Activated effector memory CD4-positive, alpha-beta T cell treated with anti-CD3 and anti-CD28 coated beads, Interleukin-2, amount 50 U/mL, for 16 hours (primary cell): ENCODE measurements around the gene ALG12.

Experiments used
- DNase-seq: peaks from one replicate; pipeline ENCODE4 v3.0.0-alpha.2; 2020

The ALG12 gene

DNA sequence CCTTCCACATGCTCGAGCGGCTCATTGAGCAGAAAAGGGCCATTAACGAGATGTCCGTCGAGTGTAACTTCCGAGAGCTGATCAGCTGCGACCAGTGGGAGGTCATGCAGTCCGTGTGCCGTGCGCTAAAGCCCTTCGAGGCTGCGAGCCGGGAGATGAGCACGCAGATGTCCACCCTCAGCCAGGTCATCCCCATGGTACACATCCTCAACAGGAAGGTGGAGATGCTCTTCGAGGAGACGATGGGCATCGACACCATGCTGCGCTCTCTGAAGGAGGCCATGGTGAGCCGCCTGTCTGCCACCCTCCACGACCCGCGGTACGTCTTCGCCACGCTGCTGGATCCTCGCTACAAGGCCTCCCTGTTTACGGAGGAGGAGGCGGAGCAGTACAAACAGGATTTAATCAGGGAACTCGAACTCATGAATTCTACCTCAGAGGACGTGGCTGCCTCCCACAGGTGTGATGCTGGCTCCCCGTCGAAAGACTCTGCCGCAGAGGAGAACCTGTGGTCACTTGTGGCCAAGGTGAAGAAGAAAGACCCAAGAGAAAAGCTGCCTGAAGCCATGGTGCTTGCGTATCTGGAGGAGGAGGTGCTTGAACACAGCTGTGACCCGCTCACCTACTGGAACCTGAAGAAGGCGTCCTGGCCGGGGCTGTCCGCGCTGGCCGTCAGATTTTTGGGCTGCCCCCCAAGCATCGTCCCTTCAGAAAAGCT lies 31.7 kb downstream of the ALG12 start:
- peak; percentile 36 for DNase-seq

DNA sequence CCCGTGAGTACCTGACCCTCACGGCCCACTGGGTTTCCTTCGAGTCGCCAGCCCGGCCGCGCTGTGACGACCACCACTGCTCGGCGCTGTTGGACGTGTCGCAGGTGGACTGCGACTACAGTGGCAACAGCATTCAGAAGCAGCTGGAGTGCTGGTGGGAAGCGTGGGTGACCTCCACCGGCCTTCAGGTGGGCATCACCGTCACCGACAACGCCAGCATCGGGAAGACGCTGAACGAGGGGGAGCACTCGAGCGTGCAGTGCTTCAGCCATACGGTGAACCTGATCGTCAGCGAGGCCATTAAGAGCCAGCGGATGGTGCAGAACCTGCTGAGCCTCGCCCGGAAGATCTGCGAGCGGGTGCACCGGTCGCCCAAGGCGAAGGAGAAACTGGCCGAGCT lies 32.4 kb downstream of the ALG12 start:
- DNase-seq, result peak; percentile 46

DNA sequence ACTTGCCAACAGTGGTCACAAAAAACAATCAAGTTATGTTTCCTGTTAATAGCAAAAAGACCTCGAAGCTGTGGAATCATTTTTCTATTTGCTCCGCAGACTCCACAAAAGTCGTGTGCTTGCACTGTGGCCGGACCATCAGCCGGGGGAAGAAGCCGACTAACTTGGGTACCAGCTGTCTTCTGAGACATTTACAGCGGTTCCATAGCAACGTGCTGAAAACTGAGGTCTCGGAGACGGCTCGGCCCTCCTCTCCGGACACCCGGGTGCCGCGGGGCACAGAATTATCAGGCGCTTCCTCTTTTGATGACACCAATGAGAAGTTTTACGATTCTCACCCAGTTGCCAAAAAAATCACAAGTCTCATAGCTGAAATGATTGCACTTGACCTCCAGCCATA lies 33.0 kb downstream of the ALG12 start:
- no peak for DNase-seq

DNA sequence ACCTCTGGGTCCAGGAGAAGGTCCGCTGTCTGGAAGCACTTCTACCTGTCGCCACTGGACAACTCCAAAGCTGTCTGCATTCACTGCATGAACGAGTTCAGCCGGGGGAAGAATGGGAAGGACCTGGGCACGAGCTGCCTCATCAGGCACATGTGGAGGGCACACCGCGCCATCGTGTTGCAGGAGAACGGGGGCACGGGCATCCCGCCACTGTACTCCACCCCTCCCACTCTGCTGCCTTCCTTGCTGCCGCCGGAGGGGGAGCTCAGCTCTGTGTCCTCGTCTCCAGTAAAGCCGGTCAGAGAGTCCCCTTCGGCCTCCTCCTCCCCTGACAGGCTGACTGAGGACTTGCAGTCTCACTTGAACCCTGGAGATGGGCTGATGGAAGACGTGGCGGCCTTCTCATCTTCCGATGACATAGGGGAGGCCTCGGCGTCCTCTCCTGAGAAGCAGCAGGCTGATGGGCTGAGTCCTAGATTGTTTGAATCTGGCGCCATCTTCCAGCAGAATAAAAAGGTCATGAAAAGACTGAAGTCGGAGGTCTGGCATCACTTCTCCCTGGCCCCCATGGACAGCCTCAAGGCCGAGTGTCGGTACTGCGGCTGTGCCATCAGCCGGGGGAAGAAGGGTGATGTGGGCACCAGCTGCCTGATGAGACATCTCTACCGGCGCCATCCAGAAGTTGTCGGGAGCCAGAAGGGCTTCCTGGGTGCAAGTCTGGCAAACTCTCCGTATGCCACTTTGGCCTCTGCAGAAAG lies 33.6 kb downstream of the ALG12 start:
- DNase-seq, result peak; percentile 24

DNA sequence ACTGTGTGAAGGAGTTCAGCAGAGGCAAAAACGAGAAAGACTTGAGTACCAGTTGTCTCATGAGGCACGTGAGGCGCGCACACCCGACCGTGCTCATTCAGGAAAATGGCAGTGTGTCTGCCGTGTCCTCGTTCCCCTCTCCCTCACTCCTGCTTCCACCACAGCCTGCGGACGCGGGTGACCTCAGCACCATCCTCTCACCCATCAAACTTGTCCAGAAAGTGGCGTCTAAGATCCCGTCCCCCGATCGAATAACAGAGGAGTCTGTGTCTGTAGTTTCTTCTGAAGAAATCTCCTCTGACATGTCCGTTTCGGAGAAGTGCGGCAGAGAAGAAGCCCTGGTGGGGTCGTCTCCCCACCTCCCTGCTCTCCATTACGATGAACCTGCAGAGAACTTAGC lies 34.2 kb downstream of the ALG12 start:
- peak; percentile 31 for DNase-seq

DNA sequence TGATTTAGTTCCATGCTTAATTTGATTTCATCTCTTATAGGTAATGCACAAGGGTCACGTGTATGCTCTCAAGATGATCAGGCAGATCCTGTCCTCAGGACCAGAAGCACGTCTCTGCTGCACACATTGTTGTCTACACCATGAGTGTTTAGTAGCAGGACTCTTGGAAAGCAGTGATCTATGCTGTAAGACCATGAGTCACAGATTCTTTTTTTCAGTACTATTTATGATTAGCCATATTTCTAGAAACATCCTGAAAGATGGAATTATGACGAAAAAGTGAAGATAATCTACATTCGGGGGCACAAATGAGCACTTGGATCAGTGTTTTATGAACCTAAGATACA lies 35.0 kb downstream of the ALG12 start:
- no peak for DNase-seq

DNA sequence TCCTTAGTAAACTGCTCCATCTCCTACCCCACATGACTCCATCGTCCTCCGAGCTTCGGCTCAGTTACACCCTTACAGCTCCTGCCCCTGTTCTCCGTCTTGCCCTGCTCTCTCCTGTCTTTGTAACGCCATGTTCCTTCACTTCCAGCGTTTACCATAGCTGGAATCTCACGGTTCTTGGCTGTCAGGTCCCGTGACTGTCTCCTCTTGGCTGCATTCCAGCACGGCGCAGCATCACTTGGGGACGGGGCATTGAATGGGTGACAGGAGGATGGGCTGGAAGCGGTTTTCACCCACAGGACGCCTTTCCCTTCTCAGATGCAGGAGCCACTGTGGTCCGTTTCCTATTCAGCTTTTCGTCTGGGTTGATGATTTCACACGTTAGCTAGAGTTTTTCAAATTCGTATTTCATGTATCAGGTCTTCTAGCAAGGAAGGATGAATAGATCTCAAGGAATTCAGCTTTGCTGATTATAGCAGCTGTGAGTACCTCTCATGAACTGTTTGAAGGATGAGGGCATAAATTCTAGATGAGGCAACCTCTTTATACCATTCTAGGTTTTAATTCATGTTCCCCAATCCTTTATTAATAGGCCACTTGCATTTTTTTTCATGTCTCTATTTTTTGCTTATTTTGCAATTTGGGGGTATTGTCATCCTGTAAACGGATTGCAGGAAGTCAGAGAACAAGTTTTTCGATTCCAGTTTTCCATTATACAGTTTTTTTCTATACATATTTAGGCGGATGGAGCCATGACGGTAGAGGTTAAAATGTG lies 35.5 kb downstream of the ALG12 start:
- DNase-seq, result peak; percentile 45

DNA sequence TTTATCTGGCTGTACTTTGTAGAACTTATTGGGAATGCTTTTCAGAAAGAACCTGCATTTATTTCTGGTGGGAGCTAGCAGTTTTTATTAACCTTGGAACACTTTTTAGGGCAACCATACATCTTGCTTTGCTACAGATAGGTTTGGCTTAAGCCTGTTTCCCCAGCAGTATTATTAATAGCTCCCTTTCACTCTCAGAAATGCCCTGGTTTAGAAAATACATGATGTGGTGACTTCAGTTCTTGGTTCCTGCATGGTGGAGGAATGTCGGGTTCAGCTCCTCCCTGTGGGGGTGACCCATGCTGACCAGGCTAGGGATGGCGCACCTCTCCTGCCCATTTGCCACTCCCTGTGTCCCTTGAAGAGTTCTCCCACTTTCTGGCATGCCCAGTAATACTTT lies 36.4 kb downstream of the ALG12 start:
- DNase-seq, result peak; percentile 16

DNA sequence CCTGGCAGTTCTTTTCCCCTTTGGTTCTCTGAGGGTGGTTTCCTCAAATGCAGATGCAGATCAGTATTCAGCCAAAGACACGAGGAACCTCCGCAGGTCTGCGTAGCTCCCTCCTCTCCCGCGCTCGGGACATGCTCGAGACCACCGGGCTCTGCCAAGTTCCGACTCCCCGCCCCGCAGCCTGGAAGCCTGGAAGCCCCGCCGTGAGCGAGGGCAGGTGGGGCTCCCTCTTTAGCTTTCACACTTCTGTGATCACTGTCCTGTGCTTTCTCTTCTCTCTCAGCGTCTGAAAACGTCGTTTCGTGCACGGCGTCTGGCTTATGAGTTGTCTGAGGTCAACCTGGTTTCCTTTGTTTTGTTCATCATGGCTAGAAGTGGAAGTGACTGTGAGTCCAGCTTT lies 38.0 kb downstream of the ALG12 start:
- DNase-seq, result peak; percentile 59

DNA sequence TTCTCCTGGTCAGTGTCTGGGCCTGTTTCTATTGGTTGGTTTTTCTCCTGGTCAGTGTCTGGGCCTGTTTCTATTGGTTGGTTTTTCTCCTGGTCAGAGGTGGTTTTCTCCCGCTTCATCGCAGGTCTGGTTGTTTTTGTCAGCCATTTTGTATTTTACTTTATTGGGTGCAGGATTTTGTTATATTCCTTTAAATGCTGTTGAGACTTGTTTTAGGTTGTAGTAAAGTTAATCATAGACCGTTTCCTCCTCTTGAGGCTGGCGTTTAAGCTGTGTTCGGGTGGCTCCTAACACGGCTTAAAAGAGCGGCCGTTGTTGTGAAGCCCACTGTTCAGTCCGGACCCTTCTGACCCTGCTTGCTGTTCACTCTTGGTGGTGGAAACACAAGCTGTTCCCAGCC lies 38.4 kb downstream of the ALG12 start:
- peak; percentile 39 for DNase-seq

DNA sequence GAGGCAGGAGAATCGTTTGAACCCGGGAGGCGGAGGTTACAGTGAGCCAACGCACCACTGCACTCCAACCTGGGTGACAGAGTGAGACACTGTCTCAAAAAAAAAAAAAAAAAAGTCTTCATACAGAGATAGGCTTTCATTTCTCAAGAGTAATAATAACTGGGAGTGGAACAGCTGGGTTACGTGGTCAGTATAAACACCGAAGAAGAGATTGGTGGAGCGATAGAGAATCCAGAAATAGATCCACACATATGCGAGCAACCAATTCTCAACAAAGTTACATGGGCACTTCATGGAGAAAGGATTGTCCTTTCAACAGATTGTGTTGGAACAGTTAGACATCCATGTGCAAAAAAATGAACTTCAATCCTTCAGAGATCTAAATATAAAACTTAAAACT lies 40.0 kb downstream of the ALG12 start:
- peak; percentile 9 for DNase-seq

DNA sequence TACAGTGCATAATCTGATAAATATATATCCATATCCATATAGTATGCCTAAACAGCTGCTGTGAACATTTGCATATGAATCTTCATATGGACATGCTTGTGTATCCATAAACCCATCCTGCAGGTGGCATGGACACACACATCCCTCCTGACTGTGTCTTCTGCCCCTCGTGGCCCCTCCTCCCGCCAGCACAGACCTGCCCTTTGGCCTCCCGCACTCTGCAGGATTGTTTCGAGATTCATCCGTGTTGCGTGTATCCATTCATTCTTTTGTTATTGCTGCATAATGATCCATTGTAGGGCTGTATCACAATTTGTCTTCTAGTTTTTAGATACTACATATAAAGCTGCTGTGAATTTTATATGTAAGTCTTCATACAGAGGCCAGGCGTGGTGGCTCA lies 40.6 kb downstream of the ALG12 start:
- peak; percentile 10 for DNase-seq

DNA sequence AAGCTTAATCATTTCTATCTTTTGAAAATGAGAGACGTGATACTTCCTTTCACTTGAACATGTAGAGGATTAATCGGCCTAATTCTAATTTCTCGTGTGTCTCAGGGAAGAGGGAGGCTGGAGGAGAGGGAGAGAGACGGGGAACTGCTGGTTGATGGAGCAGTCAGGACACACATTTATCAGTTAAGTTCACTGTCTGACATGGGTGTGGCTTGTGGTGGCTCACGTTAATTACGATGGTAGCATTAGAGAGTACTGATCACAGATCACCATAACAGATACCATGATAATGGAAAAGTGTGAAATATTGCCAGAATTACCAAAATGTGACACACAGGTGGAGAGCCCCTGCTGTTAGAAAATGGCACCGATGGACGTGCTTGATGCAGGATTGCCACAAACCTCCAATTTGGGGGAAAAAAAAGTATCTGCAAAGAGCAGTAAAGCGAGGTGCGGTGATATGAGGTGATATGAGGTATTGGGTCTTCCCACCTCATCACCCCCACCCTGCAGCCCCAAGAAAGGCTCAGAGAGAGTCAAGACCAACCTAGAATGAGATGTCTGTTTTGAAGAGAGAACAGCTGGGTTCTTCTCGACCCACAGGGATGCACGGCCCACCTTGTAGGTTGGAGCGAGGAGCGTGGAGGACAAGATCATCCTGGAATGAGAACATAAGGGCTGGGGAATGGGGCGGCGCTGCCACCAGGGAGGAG lies 44.9 kb downstream of the ALG12 start:
- peak; percentile 43 for DNase-seq

DNA sequence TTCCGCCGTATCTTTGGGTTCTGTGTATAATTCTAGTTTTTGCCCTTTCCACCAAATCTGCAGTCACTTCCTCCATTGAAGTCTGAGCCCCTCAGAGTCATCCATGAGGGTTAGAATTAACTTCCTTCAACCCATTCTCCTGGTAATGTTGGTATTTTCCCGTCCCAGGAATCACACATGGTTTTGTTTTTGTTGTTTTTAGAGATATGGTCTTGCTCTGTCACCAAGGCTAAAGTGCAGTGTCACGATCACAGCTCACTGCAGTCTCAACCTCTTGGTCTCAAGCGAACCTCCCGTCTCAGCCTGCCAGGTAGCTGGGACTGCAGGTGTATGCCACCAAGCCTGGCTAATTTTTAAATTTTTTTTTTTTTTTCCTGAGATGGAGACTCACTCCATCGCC lies 45.9 kb downstream of the ALG12 start:
- peak; percentile 21 for DNase-seq

DNA sequence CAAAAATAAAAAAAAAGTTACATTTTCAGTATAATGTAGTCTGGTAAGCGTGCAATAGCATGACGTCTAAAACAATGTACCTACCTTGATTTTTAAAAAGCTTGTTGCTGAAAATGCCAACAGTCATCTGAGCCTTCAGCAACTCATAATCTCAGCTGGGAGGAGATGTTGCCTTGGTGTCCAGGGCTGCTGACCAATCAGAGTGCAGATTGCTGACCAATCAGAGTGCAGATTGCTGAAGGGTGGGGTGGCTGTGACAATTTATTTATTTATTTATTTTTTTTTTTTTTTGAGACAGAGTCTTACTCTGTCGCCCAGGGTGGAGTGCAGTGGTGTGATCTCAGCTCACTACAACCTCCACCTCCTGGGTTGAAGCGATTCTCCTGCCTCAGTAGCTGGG lies 46.8 kb downstream of the ALG12 start:
- DNase-seq, result peak; percentile 17

DNA sequence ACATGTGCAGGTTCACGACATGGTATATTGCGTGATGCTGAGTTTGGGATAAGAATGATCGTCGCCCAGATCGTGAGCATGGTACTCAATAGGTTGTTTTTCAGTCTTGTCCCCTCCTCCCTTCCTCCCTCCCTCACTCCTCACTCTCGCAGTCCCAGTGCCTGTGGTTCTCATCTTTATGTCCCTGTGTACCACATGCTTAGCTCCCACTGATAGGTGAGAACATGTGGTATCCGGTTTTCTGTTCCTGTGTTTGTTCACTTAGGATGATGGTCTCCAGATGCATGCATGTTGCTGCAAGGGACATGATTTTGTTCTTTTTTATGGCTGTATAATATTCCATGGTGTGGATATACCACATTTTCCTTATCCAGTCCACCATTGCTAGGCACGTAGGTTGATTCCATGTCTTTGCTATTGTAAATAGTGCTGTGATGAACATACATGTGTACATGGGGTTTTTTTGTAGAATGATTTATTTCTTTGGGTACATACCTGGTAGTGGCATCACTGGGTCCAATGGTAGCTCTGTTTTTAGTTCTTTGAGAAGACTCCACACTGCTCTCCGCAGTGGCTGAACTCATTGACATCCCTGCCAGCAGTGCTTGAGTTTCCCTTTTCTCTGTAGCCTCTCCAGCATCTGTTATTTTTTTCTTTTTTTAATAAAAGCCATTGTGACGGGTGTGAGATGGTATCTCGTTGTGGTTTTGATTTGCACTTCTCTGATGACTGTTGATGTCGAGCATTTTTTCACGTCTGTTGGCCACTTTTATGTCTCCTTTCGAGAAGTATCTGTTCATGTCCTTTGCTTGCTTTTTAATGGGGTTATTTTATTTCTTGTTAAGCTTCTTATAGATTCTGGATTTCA lies 48.2 kb downstream of the ALG12 start:
- peak; percentile 60 for DNase-seq

DNA sequence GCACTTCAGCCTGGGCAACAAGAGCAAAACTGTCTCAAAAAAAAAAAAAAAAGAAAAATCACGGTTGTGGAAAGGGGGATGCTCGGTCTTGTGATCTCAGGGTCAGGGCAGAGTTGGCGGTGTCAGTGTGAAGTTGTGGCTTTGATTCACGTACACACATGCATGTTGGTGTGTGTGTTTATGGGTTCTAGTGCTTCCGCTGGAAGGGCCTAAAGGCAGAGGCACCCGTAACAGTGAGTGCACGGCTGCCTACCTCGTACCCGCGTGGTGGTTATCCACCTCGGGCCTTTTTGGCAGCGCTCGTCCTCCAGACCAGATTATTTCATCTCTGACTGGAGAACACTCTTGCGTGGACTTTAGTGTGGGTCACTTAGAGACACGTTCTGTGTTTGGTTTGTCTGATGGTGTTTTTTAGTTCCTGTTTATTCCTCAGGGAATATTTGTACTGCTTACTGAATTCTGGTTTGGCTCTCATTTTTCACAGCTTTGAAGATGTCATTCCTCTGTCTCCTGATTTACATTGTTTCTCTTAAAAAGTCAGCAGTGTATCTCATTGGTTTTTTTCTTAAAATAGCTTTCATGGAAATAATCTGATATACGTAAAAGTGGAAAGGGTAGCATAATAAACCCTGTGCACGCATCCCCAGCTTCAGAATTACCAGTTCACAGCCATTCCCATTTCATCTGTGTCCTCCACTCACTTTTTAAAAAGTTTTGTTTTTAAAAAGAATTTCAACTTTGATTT lies 49.0 kb downstream of the ALG12 start:
- peak; percentile 53 for DNase-seq

DNA sequence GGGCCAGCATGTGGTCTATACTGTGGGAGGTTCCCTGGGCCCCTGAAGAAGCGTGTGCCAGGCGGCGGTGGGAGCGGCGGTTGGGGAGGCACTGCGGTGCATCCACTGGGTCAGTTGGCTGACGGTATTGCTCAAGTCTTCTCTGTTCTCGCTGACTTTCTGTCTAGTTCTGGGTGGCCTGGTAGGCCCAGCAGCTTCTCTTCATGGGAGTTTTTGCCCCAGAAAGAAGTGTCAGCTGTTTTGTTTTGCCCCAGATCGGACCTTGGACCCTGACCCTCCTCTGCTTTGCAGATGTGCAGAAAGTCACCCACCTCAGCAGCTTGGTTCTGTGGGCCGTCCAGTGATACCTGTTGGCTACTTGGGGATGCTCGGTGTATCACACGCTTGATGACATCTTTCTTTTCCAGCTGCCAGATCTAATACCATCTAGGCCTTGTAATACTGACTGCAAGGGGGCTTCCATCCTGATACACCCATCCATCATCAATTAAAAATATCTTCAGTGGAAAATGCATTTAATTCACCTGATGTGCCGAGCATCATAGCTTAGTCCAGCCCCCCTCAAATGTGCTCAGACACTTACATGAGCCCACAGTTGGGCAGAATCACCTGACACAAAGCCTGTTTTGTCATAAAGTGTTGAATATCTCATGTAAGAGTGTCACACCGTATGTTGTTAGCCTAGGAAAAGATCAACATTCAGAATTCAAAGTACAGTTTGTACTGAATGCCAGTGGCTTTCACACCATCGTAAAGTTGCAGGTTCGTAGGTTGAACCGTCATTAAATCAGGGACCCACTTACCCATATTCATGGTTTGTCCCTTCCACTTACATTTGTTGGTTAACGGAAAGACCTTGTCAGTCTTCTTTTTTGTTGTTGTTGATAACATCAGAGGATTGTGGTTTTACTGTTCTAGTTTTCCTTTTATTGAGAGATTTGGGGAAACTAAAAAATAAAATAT lies 50.7 kb downstream of the ALG12 start:
- peak; percentile 37 for DNase-seq

DNA sequence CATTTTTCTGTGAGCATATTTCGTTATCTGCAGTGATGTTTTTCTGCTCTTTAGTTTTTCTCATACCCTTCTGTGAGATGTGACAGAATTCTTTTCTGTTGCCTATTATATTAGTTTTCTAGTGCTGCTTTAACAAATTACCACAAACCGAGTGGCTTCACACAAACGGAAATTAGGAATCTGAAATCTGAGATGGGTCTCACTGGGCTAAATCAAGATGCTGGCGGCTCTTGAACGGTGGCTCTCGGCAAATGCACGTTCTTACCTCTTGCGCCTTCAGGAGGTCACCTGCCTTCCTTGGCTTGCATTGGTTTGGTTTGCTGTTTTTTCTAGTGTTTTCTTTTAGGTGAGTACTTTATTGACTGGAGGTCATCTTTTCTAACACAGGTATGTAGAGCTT lies 51.6 kb downstream of the ALG12 start:
- DNase-seq, result peak; percentile 46

DNA sequence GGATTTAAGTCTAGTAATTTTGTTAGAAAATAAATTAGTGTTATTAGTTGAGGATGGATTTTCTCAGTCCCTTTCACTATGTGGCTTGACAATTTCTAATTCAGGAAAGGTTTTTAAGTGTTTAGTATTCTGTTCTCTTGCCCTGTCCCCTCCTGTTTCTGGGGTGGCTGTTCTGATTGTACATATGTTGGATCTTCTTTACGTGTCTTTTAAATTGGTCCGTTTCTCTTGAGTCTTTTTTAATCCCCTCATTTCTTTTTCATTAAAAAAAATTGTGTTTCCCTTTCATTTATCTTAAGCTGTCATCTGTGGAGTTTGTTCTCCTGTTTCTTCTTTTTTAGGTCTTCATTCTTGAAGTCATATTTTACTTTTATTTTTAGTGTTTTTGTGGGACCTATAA lies 52.1 kb downstream of the ALG12 start:
- no peak for DNase-seq
